GM12865 (cell line): ENCODE data around the gene AURKAIP1.

ENCODE experiments used
- DNase-seq: peaks from one replicate; pipeline ENCODE4 v3.0.0; 2010; ENCODE audit warnings: low read depth
- H3K4me3 ChIP-seq: 2 replicates; pipeline ENCODE4 v1.5.1; 2011; ENCODE audit warnings: mild to moderate bottlenecking, low read depth, low read length, control low read depth
- TF ChIP-seq, protein P1 (sequence below): IDR thresholded peaks from 2 replicates; pipeline ENCODE4 v1.5.1; 2011; ENCODE audit warnings: low read length, control low read depth, low read depth, inconsistent platforms; ENCODE audit not compliant: insufficient read depth; ENCODE audit errors: missing control alignments

Gene AURKAIP1

DNA sequence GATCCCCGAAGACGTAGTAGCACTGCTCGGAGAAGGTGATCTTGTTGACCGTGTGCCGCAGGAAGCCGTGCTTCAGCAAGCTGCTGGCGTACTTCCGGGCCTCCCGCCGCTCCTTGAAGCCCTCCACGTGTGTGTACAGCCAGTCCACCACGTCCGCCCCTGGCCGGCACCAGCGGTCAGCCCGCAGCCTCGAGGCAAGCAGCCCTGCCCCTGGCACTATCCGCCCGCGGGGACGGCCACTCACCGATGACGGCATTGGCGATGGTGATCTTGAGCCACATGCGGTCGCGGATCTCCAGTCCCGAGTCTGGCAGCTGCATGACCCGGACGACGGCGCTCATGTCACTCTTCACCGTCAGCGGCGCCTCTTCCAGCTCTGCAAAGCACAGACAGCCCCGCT lies 36.7 kb downstream of the AURKAIP1 start:
- DNase-seq = no peak
- H3K4me3 ChIP-seq = no peak overlapping the region
- TF ChIP-seq, protein P1, sequence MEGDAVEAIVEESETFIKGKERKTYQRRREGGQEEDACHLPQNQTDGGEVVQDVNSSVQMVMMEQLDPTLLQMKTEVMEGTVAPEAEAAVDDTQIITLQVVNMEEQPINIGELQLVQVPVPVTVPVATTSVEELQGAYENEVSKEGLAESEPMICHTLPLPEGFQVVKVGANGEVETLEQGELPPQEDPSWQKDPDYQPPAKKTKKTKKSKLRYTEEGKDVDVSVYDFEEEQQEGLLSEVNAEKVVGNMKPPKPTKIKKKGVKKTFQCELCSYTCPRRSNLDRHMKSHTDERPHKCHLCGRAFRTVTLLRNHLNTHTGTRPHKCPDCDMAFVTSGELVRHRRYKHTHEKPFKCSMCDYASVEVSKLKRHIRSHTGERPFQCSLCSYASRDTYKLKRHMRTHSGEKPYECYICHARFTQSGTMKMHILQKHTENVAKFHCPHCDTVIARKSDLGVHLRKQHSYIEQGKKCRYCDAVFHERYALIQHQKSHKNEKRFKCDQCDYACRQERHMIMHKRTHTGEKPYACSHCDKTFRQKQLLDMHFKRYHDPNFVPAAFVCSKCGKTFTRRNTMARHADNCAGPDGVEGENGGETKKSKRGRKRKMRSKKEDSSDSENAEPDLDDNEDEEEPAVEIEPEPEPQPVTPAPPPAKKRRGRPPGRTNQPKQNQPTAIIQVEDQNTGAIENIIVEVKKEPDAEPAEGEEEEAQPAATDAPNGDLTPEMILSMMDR = no peak

DNA sequence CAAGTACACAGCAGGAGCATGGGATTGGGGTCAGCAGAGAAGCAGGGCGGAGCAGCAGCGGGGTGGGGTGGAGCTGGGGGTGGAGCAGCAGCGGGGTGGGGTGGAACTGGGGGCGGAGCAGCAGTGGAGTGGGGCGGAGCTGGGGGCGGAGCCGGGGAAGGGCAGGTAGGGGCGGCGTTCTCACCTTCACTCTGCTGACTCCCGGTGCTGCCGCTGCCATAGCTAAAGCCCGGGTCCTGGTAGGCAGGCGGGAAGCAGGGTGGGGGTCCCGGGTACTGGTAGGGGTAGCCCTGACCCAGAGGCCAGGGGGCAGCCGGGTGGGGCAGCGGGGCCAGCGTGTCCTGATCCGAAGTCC lies 37.2 kb downstream of the AURKAIP1 start:
- TF ChIP-seq, protein P1 = no peak

DNA sequence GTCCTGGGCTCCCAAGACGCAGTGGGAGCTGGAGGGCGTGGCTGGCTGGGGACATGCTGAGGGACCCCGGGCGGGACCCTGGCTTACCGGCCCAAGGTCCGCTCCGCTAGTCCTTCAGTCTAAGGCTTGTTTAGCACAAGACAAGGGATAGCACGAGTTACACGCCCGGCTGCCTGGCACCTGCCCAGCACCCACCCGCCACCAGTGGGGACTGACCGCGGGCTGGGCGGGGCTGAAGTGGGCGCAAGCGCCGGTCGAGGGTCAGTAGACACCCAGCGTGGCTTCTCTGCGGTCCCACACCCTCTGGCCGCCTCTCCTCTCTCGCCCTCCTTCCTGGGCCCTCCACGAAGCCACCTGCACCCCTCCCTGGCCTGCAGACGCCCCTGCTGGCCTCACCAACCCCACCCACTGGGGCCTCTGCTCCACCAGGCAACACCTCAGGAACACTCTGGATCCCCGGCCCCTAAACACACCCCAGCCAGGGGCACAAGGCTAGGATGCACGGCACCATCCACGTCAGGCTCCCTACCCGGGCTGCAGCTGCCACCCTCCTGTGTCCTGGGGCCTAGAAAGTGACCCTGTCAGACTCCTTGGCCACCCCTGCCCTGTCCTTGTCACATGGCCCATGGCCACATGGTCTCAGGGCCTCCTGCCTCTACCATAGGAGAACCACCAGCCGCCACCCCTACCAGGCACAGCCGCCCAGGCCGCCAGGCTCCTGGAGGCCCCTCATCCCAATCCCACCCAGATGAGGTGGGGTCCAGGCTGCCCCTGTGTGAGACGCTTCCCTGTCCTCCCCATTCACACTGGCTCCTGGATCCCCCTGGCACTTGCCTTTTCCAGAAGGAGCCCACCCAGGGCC lies 37.8 kb downstream of the AURKAIP1 start:
- DNase-seq = no peak
- H3K4me3 ChIP-seq = no peak overlapping the region
- TF ChIP-seq, protein P1 = no peak

More for the DNA sequence above, 37.2 kb downstream of the AURKAIP1 start:
- DNase-seq = peak; percentile 32
- no peak overlapping the region for H3K4me3 ChIP-seq

DNA sequence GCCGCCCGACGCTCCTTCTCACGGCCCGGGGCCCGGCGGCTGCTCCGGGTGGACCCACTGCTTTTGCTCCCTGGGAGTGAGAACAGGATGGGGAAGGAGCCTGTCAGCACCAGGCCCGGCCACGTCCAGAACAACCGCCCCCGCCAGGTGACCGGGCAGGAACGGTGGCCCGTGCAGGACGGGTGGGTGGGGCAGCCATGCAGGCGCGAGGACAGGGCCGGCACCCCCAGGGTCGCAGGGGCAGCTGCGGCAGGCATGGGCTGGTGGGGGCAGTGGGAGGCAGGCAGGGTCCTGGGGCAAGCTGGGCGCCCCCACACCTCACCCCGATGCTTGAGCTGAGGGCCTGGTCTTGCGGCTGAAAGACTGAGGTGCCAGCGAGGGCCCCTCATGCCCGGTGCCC lies 38.6 kb downstream of the AURKAIP1 start:
- no peak overlapping the region for H3K4me3 ChIP-seq
- TF ChIP-seq, protein P1 = no peak
- DNase-seq = no peak

DNA sequence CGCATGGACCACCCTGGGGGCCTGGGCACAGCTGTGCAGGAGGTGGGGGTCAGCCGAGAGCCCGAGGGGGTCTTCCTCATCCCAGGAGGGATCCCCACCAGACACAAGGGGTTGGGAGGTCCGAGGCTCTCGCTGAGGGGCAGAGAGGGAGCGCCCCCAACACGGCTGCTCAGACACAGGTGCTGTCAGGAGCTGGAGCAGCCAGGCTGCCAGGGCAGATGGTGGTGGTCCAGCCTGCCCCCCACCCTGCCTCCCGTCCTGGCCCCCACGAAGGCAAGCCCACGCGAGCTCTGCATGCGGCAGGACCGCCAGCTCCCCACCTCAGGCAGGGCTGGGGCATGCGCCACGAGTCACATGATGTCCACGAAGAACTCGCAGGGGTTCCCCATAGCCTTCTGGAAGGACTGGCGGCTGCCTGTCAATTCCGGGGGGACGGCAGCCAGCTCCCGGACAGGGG lies 39.2 kb downstream of the AURKAIP1 start:
- TF ChIP-seq, protein P1 = no peak
- H3K4me3 ChIP-seq = no peak overlapping the region
- no peak for DNase-seq

DNA sequence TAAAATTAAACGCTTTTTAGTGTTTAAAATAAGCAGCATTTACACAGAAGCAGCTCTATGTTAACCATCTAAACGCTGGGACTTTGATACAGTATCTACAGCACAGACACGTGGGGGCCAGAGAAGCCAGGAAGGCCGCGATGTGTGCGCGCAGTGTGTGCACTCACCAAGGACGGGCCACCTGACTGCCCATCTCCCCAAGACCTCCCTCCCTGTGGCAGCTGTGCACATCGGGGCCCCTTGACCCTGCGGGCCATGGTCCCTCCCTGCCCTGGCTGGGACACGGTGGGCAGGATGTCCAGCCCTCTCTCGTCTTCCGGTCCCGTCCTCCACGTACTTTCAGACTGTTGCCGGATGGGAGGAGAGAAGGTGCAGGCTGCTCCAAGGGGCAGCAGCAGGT lies 39.7 kb downstream of the AURKAIP1 start:
- TF ChIP-seq, protein P1 = no peak
- DNase-seq = no peak
- no peak overlapping the region for H3K4me3 ChIP-seq

DNA sequence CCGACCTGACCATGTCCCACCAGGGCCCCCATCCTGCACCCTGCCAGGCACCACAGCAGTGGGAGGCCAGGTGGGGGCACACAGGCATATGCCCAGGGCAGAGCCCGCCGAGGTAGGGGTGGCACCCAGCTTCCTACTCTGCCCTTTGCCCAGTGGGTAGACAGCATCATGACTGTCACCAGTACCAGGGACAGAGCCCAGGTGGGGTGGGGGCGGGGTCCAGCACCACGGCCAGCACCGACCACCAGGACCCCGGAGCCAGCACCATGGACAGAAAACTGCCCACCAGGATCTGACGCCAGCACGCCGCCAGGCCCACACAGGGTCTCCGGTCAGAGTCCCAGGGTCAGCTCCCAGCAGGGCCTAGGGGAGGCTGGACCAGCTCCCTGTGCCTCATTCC lies 40.2 kb downstream of the AURKAIP1 start:
- no peak overlapping the region for H3K4me3 ChIP-seq
- DNase-seq = no peak
- TF ChIP-seq, protein P1 = no peak
